ENCODE data around the gene MNT. TPM values are rescaled to one million over a fixed set of nuclear protein-coding genes. Genes with fewer than 3 reads are reported as not detected.
A peak's percentile ranks its signal among the peaks of the same experiment; 100 is the strongest.

Gene MNT
- total and polyA plus RNA-seq, 10 donors, result 2.8 to 38.5 (median 27.9) TPM

- Histone ChIP-seq H3K4me3 (peak overlapping the region; percentile 91 to 99 (median 98)), H3K36me3 (peaks cover 0 to 46% (median 23%) of the 10 kb centered on the region in 6 donors), H3K27me3 (replicated peaks in 1 of 7) (no peaks in the 10 kb centered on the region), H3K9me3 (no peaks in the 10 kb centered on the region), H3K4me1 (peaks cover 9 to 41% (median 29%) of the 10 kb centered on the region in 6 donors), H3K27ac (peak overlapping the region; percentile 69 to 87 (median 84))
- DNase-seq, result peak; percentile 90
- peak in 1 of 3 donors; percentile 21 for TF ChIP-seq POLR2A (IDR thresholded peaks at IDR 0.05)
- TF ChIP-seq POLR2AphosphoS5 (IDR thresholded peaks at IDR 0.05), result peak; percentile 54 to 76 (median 76)
- TF ChIP-seq CTCF (IDR thresholded peaks at IDR 0.05 in 8 of 11, conservative IDR thresholded peaks at IDR 0.05 in 3 of 11), result peak in 1 of 11 experiments; percentile 17
- intact Hi-C loops (cut with DNase I; ENCODE audit: low total_unique reads), result no loop called here
- WGBS, 5 donors, result 1% methylated on average over 64 to 92 of the region's 92 CpGs
Observed at GRCh38 chr17:2337544-2338314, 63.1 kb downstream of the MNT start.

- Histone ChIP-seq H3K9me3 (no peaks in the 10 kb centered on the region), H3K4me3 (peak within 1 kb of the TSS; percentile 91 to 99 (median 98)), H3K27ac (peak within 1 kb of the TSS; percentile 73 to 87 (median 84)), H3K4me1 (peaks cover 9 to 41% (median 29%) of the 10 kb centered on the region in 6 donors), H3K27me3 (replicated peaks in 1 of 7) (no peaks in the 10 kb centered on the region), H3K36me3 (peaks cover 0 to 46% (median 30%) of the 10 kb centered on the region in 6 donors)
- DNase-seq, result peak; percentile 93
- 0 to 1% (median 1%) methylated on average over 31 to 77 of the region's 77 CpGs for WGBS, 5 donors
- TF ChIP-seq POLR2AphosphoS5 (IDR thresholded peaks at IDR 0.05) (peak in 2 of 3 donors; percentile 41 to 69), CTCF (IDR thresholded peaks at IDR 0.05 in 8 of 11, conservative IDR thresholded peaks at IDR 0.05 in 3 of 11) (no peak)
- intact Hi-C loops (cut with DNase I; ENCODE audit: low total_unique reads), result no loop called here
Observed at GRCh38 chr17:2336852-2337543, 63.9 kb downstream of the MNT start, which contains the start of gene SGSM2. Gene SGSM2 (plus strand): TSS chr17:2337501. CDS start chr17:2337689, 188 bp downstream.

GRCh38 chr17:2336215-2336851 is 64.5 kb downstream of the MNT start, which contains the start of gene TSR1:
Gene TSR1 (minus strand): TSS chr17:2336457. CDS start chr17:2336427, 30 bp downstream.
- WGBS, 5 donors, result 0 to 1% (median 1%) methylated on average over 31 to 48 of the region's 48 CpGs
- H3K4me3 ChIP-seq, result peak within 1 kb of the TSS; percentile 91 to 99 (median 98)
- H3K27me3 ChIP-seq (replicated peaks in 1 of 7), result no peaks in the 10 kb centered on the region
- H3K36me3 ChIP-seq, result peaks cover 0 to 46% (median 37%) of the 10 kb centered on the region in 6 donors
- H3K9me3 ChIP-seq, result no peaks in the 10 kb centered on the region
- peak; percentile 94 to 95 (median 95) for TF ChIP-seq POLR2AphosphoS5 (IDR thresholded peaks at IDR 0.05)
- TF ChIP-seq CTCF (IDR thresholded peaks at IDR 0.05 in 8 of 11, conservative IDR thresholded peaks at IDR 0.05 in 3 of 11), result peak in 5 of 11 experiments; percentile 15 to 43 (median 34)
- TF ChIP-seq POLR2A (IDR thresholded peaks at IDR 0.05), result peak in 1 of 3 donors; percentile 33
- intact Hi-C loops (cut with DNase I; ENCODE audit: low total_unique reads), result no loop called here
- peak within 1 kb of the TSS; percentile 73 to 87 (median 84) for H3K27ac ChIP-seq
- peaks cover 9 to 41% (median 29%) of the 10 kb centered on the region in 6 donors for H3K4me1 ChIP-seq
- DNase-seq, result peak; percentile 98

All from spleen (tissue), 11 donors.